Natural killer cell (primary cell): Measurements from ENCODE around the gene KTN1. TPM values are rescaled to one million over a fixed set of nuclear protein-coding genes. Genes with fewer than 3 reads are reported as not detected.

Experiments
- ATAC-seq, 3 donors: fragments of 150-1000 bp in 2 of 3; fragments of 200-7000 bp in 1 of 3; cut with Tn5 transposase; 1 replicate in 1 of 3; 2 replicates in 2 of 3; pipeline ENCODE4 v1.10.0; 2021; ENCODE audit warnings: mild to moderate bottlenecking in 2 of 3, moderate library complexity in 2 of 3
- DNase-seq, 2 donors: peaks; one replicate each; pipeline versions ENCODE4 v3.0.0 to v3.0.0-alpha.2; 2013 to 2021; ENCODE audit warnings: mixed read lengths in 1 of 2
- H3K27ac ChIP-seq: one replicate; pipeline ENCODE4 v1.5.1; 2013; ENCODE audit warnings: mild to moderate bottlenecking, low read length
- H3K27me3 ChIP-seq: one replicate; pipeline ENCODE4 v1.6.1; 2013; ENCODE audit warnings: low read length; ENCODE audit not compliant: control insufficient read depth, insufficient read depth
- H3K36me3 ChIP-seq: one replicate; pipeline ENCODE4 v1.6.1; 2013; ENCODE audit warnings: low read length; ENCODE audit not compliant: control insufficient read depth, insufficient read depth
- H3K4me1 ChIP-seq: one replicate; pipeline ENCODE4 v1.6.1; 2013; ENCODE audit warnings: low read length; ENCODE audit not compliant: control insufficient read depth, insufficient read depth
- H3K4me3 ChIP-seq: one replicate; pipeline ENCODE4 v1.5.1; 2013; ENCODE audit warnings: low read length
- H3K9me3 ChIP-seq: one replicate; pipeline ENCODE4 v1.6.1; 2013; ENCODE audit warnings: low read length; ENCODE audit not compliant: control insufficient read depth, insufficient read depth
- H3K27ac Mint-ChIP-seq, 2 donors: one replicate each; pipeline ENCODE4 v1.8.0; 2022; ENCODE audit warnings: mild to moderate bottlenecking in 2 of 2, mixed read lengths in 2 of 2, moderate library complexity in 1 of 2
- H3K27me3 Mint-ChIP-seq, 2 donors: one replicate each; pipeline ENCODE4 v1.8.0; 2022; ENCODE audit warnings: low read depth in 2 of 2, mixed read lengths in 2 of 2
- H3K36me3 Mint-ChIP-seq: one replicate; pipeline ENCODE4 v1.8.0; 2022; ENCODE audit warnings: mixed read lengths
- H3K4me1 Mint-ChIP-seq, 2 donors: one replicate each; pipeline ENCODE4 v1.8.0; 2022; ENCODE audit warnings: mixed read lengths in 2 of 2
- H3K4me3 Mint-ChIP-seq: one replicate; pipeline ENCODE4 v1.8.0; 2022; ENCODE audit warnings: mild to moderate bottlenecking, moderate library complexity, mixed read lengths
- H3K9me3 Mint-ChIP-seq, 2 donors: one replicate each; pipeline ENCODE4 v1.8.0; 2022; ENCODE audit warnings: mixed read lengths in 2 of 2
- CTCF ChIP-seq: fragments of 200-600 bp; IDR thresholded peaks from one replicate; pipeline ENCODE4 v1.8.0; 2022; ENCODE audit warnings: antibody characterized with exemption
- WGBS: methylation state at CpG from one replicate; pipeline ENCODE4 v1.1.7; 2013; ENCODE audit warnings: missing lambda C conversion rate; ENCODE audit not compliant: insufficient coverage; 5-methylcytosine and 5-hydroxymethylcytosine counted together
- intact Hi-C: fragments of 100-400 bp; cut with micrococcal nuclease; formaldehyde crosslinking; loops from one replicate; pipeline ENCODE4 v1.14.2; 2022
- total RNA-seq, 4 donors: library from RNA; stranded (reverse); fragments of 120-200 nt in 1 of 4; gene quantifications; one replicate each; pipeline versions ENCODE4 v1.2.3 to v1.2.4, GENCODE V29; 2013 to 2022

KTN1 gene
- total RNA-seq, 3 donors from 2014 or later (not counting 1 experiment from before 2014, with no cell fraction given) = 63.1 to 96.7 (median 72.8) TPM

GRCh38 chr14:55582746-55583145 is 2.7 kb downstream of the KTN1 start:
- Histone ChIP-seq H3K27ac (no peak overlapping the region), H3K4me3 (no peak overlapping the region), H3K36me3 (no peaks in the 10 kb centered on the region), H3K4me1 (peaks cover 18% of the 10 kb centered on the region), H3K27me3 (no peaks in the 10 kb centered on the region), H3K9me3 (no peaks in the 10 kb centered on the region)
- no peak overlapping the region for H3K27ac Mint-ChIP-seq
- H3K9me3 Mint-ChIP-seq = no peaks in the 10 kb centered on the region
- H3K4me1 Mint-ChIP-seq = peaks cover 42 to 45% of the 10 kb centered on the region in 2 donors
- H3K4me3 Mint-ChIP-seq = no peak overlapping the region
- ATAC-seq = no peak
- intact Hi-C loops = loop anchor here (5.0 kb wide), 3 partner anchors 530 to 680 kb away; partner anchors contain the start of genes GCH1, MAPK1IP1L and PELI2
- WGBS = 60% methylated on average over 2 of the region's 2 CpGs
- no peaks in the 10 kb centered on the region for H3K36me3 Mint-ChIP-seq
- no peak for TF ChIP-seq CTCF
- no peak for DNase-seq
- no peaks in the 10 kb centered on the region for H3K27me3 Mint-ChIP-seq

GRCh38 chr14:55583942-55584468 is 4.0 kb downstream of the KTN1 start:
- H3K4me1 Mint-ChIP-seq = peaks cover 45 to 48% of the 10 kb centered on the region in 2 donors
- intact Hi-C loops = loop anchor here (5.0 kb wide), 3 partner anchors 532 to 682 kb away; partner anchors contain the start of genes GCH1, MAPK1IP1L and PELI2
- WGBS = no CpG with 5 or more reads among the region's 2 CpGs
- Histone ChIP-seq H3K4me3 (no peak overlapping the region), H3K9me3 (no peaks in the 10 kb centered on the region), H3K27me3 (no peaks in the 10 kb centered on the region), H3K4me1 (peaks cover 16% of the 10 kb centered on the region), H3K27ac (no peak overlapping the region), H3K36me3 (no peaks in the 10 kb centered on the region)
- ATAC-seq (no peak), DNase-seq (no peak)
- H3K27ac Mint-ChIP-seq = no peak overlapping the region
- no peaks in the 10 kb centered on the region for H3K9me3 Mint-ChIP-seq
- no peaks in the 10 kb centered on the region for H3K36me3 Mint-ChIP-seq
- no peak for TF ChIP-seq CTCF
- no peak overlapping the region for H3K4me3 Mint-ChIP-seq
- H3K27me3 Mint-ChIP-seq = no peaks in the 10 kb centered on the region

GRCh38 chr14:55585854-55586253 is 5.8 kb downstream of the KTN1 start:
- H3K27ac Mint-ChIP-seq = no peak overlapping the region
- Histone ChIP-seq H3K4me1 (peaks cover 7% of the 10 kb centered on the region), H3K27me3 (no peaks in the 10 kb centered on the region), H3K27ac (no peak overlapping the region), H3K36me3 (no peaks in the 10 kb centered on the region), H3K4me3 (no peak overlapping the region), H3K9me3 (no peaks in the 10 kb centered on the region)
- no peaks in the 10 kb centered on the region for H3K36me3 Mint-ChIP-seq
- no peak overlapping the region for H3K4me3 Mint-ChIP-seq
- H3K27me3 Mint-ChIP-seq = no peaks in the 10 kb centered on the region
- intact Hi-C loops = no loop called here
- H3K4me1 Mint-ChIP-seq = peaks cover 40 to 46% of the 10 kb centered on the region in 2 donors
- DNase-seq (no peak), ATAC-seq (no peak)
- 100% methylated on average over 1 of the region's 2 CpGs for WGBS
- H3K9me3 Mint-ChIP-seq = no peaks in the 10 kb centered on the region
- no peak for TF ChIP-seq CTCF

GRCh38 chr14:55586411-55586810 is 6.4 kb downstream of the KTN1 start:
- no peak overlapping the region for H3K4me3 Mint-ChIP-seq
- Histone ChIP-seq H3K27ac (no peak overlapping the region), H3K9me3 (no peaks in the 10 kb centered on the region), H3K36me3 (no peaks in the 10 kb centered on the region), H3K4me1 (peaks cover 2% of the 10 kb centered on the region), H3K4me3 (no peak overlapping the region), H3K27me3 (no peaks in the 10 kb centered on the region)
- intact Hi-C loops = no loop called here
- DNase-seq (no peak), ATAC-seq (no peak)
- H3K36me3 Mint-ChIP-seq = no peaks in the 10 kb centered on the region
- no peak for TF ChIP-seq CTCF
- H3K27ac Mint-ChIP-seq = no peak overlapping the region
- 100% methylated on average over 1 of the region's 2 CpGs for WGBS
- H3K27me3 Mint-ChIP-seq = no peaks in the 10 kb centered on the region
- no peaks in the 10 kb centered on the region for H3K9me3 Mint-ChIP-seq
- H3K4me1 Mint-ChIP-seq = peaks cover 35 to 40% of the 10 kb centered on the region in 2 donors
